Measurements from ENCODE around the gene PLCD1. TPM values are rescaled to one million over a fixed set of nuclear protein-coding genes. Genes with fewer than 3 reads are reported as not detected.
"Not testable (repeated sequence)": the region's sequence is repeated elsewhere in the genome, so short reads cannot be mapped to it uniquely, and the experiment has no call there.

PLCD1 gene
- total and polyA plus RNA-seq, 2 experiments from 2014 or later, result 18.8 to 21.4 TPM

DNA sequence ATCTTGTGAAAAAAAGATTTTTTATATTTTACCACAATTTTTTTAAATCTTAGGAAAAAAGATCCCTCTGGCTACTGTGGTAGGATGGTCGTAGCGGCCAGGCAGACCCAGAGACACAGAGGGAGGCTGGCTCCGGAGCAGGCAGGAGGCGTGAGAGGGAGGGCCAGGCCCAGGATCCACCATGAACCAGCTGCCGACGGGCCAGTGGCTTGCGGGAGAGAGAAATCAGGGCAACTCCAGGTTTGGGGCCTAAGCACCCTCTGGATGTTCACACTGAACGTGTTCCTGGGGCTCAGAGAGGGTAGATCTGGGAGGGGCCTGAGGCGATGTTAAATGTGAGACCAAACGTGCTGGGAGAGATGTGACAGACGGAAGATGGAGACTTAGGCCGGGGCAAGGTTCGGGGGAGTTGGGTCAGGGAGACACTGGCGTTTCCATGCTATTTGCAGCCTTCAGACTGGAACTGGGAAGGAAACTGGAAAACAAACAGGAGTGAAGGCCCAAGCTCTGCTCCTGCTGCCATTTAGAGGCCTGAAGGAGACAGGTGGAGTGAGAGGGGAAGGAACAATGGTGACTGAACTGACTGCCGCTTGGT lies 40.4 kb downstream of the PLCD1 start:
- TF ChIP-seq EZH2phosphoT487 (IDR thresholded peaks at IDR 0.05; ENCODE audit: insufficient read depth, low read depth), result no peak
- TF ChIP-seq EZH2 (IDR thresholded peaks at IDR 0.05; ENCODE audit: insufficient read depth, poor library complexity, severe bottlenecking), result no peak
- H3K27me3 ChIP-seq (replicated peaks; ENCODE audit: insufficient read depth), result no peaks in the 10 kb centered on the region
- no peak overlapping the region for H3K27ac ChIP-seq
- H3K79me2 ChIP-seq (ENCODE audit: insufficient read depth), result no peaks in the 10 kb centered on the region
- no peak overlapping the region for H3K9ac ChIP-seq
- H2AFZ ChIP-seq, result no peak overlapping the region
- whole genome bisulfite sequencing, 2 experiments (ENCODE audit: low coverage in 1 of 2, low lambda C conversion rate in 2 of 2, missing lambda C conversion rate in 2 of 2), result 83 to 91% methylated on average over 15 of the region's 15 CpGs
- H3K9me3 ChIP-seq (ENCODE audit: low read depth), result no peaks in the 10 kb centered on the region
- no peaks in the 10 kb centered on the region for H3K36me3 ChIP-seq (ENCODE audit: low read depth)
- H4K20me1 ChIP-seq (ENCODE audit: insufficient read depth), result no peaks in the 10 kb centered on the region
- no peak for DNase-seq
- no peak overlapping the region for H3K4me2 ChIP-seq (ENCODE audit: unreplicated experiment)
- no peak overlapping the region for H3K4me3 ChIP-seq
- 0 out of 2 replicates have a peak, but pooled peaks cover 3% of the 10 kb centered on the region for H3K4me1 ChIP-seq (ENCODE audit: insufficient read depth)
- in situ Hi-C loops (cut with MboI), result no loop called here
- peaks cover 9% of the 10 kb centered on the region; the same call in 1 of the 2 replicates for H3F3A ChIP-seq (ENCODE audit: insufficient read depth)
- H3K9me2 ChIP-seq (ENCODE audit: insufficient read depth), result no peaks in the 10 kb centered on the region

DNA sequence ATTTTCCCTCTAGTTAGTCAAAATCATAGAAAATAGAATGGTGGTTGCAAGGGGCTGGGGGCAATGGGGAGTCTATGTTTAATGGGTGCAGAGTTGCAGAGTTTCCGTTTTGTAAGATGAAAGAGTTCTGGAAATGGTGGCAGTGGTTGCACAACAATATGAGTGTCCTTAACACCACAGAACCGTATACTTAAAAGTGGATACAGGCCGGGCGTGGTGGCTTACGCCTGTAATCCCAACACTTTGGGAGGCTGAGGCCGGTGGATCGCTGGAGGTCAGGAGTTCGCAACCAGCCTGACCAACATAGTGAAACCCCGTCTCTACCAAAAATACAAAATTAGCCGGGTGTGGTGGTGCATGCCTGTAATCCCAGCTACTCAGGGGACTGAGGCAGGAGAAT lies 41.1 kb downstream of the PLCD1 start:
- H3K4me1 ChIP-seq (ENCODE audit: insufficient read depth); H3K27ac ChIP-seq; H3K4me2 ChIP-seq (ENCODE audit: unreplicated experiment); DNase-seq; H3K4me3 ChIP-seq; H3K79me2 ChIP-seq (ENCODE audit: insufficient read depth); H3K9me2 ChIP-seq (ENCODE audit: insufficient read depth); H2AFZ ChIP-seq; in situ Hi-C loops (cut with MboI); H3K36me3 ChIP-seq (ENCODE audit: low read depth); H3K27me3 ChIP-seq (replicated peaks; ENCODE audit: insufficient read depth); H4K20me1 ChIP-seq (ENCODE audit: insufficient read depth); H3K9me3 ChIP-seq (ENCODE audit: low read depth); H3F3A ChIP-seq (ENCODE audit: insufficient read depth); H3K9ac ChIP-seq: not testable (repeated sequence)
- 90 to 91% methylated on average over 7 to 10 of the region's 10 CpGs for WGBS, 2 experiments (ENCODE audit: low coverage in 1 of 2, low lambda C conversion rate in 2 of 2, missing lambda C conversion rate in 2 of 2)

DNA sequence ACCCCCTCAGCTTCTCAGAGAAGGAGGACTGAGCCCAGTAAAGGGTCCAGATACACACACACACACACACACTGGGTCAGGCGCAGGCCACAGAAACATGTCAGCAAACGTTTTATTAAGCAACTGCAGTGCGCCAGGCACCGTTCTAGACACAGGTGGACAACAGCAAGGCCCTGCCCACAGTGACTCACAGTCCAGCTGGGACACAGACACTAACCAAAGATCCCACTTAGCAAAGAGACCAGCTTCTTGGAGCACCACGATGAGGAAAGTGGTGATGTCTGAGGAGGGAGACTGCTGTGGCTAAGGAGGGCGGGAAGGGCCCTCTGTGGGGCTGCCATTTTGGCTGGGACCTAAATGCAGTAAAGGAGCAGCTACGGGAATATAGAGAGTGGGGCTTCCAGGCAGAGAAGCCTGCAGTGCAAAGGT lies 41.7 kb downstream of the PLCD1 start:
- H3K27me3 ChIP-seq (replicated peaks; ENCODE audit: insufficient read depth), result no peaks in the 10 kb centered on the region
- TF ChIP-seq EZH2phosphoT487 (IDR thresholded peaks at IDR 0.05; ENCODE audit: insufficient read depth, low read depth), result no peak
- no peak for TF ChIP-seq EZH2 (IDR thresholded peaks at IDR 0.05; ENCODE audit: insufficient read depth, poor library complexity, severe bottlenecking)
- H3K9ac ChIP-seq, result no peak overlapping the region
- H2AFZ ChIP-seq, result no peak overlapping the region
- 73 to 74% methylated on average over 7 of the region's 7 CpGs for WGBS, 2 experiments (ENCODE audit: low coverage in 1 of 2, low lambda C conversion rate in 2 of 2, missing lambda C conversion rate in 2 of 2)
- H3K9me3 ChIP-seq (ENCODE audit: low read depth), result no peaks in the 10 kb centered on the region
- H3K36me3 ChIP-seq (ENCODE audit: low read depth), result no peaks in the 10 kb centered on the region
- no peaks in the 10 kb centered on the region for H3K79me2 ChIP-seq (ENCODE audit: insufficient read depth)
- no peak overlapping the region for H3K4me3 ChIP-seq
- no peak for DNase-seq
- H3K4me2 ChIP-seq (ENCODE audit: unreplicated experiment), result no peak overlapping the region
- H3K4me1 ChIP-seq (ENCODE audit: insufficient read depth), result no peaks in the 10 kb centered on the region
- no peaks in the 10 kb centered on the region for H3K9me2 ChIP-seq (ENCODE audit: insufficient read depth)
- no peaks in the 10 kb centered on the region for H3F3A ChIP-seq (ENCODE audit: insufficient read depth)
- no peaks in the 10 kb centered on the region for H4K20me1 ChIP-seq (ENCODE audit: insufficient read depth)
- in situ Hi-C loops (cut with MboI), result no loop called here
- H3K27ac ChIP-seq, result no peak overlapping the region

DNA sequence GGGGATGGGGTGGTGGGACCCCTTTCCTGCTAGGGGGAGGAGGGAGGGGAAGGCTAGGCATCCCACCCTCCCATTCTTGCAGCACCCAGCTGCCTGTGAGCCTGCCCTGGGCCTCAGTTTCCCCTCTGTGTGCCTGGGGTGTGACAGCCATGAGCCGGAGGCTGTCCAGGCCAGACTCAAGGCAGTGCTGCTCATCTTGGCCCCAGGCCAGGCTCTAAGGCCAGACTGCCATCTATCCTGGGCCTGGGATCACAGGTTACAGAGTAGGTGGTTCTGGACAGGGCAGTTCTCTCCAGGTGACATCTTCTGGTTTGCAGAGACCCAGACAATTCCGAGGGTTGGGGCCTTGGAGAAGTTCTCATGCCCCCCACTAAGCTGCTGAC lies 42.1 kb downstream of the PLCD1 start:
- no peak for DNase-seq
- no peak overlapping the region for H3K9ac ChIP-seq
- no peak overlapping the region for H3K27ac ChIP-seq
- H3F3A ChIP-seq (ENCODE audit: insufficient read depth), result no peaks in the 10 kb centered on the region
- no peaks in the 10 kb centered on the region for H3K9me2 ChIP-seq (ENCODE audit: insufficient read depth)
- H3K36me3 ChIP-seq (ENCODE audit: low read depth), result no peaks in the 10 kb centered on the region
- H3K4me3 ChIP-seq, result no peak overlapping the region
- no peaks in the 10 kb centered on the region for H3K4me1 ChIP-seq (ENCODE audit: insufficient read depth)
- TF ChIP-seq EZH2phosphoT487 (IDR thresholded peaks at IDR 0.05; ENCODE audit: insufficient read depth, low read depth) (no peak), EZH2 (IDR thresholded peaks at IDR 0.05; ENCODE audit: insufficient read depth, poor library complexity, severe bottlenecking) (no peak)
- WGBS, 2 experiments (ENCODE audit: low coverage in 1 of 2, low lambda C conversion rate in 2 of 2, missing lambda C conversion rate in 2 of 2), result 72 to 90% methylated on average over 2 of the region's 2 CpGs
- H2AFZ ChIP-seq, result no peak overlapping the region
- no peaks in the 10 kb centered on the region for H3K9me3 ChIP-seq (ENCODE audit: low read depth)
- no peaks in the 10 kb centered on the region for H3K27me3 ChIP-seq (replicated peaks; ENCODE audit: insufficient read depth)
- H3K4me2 ChIP-seq (ENCODE audit: unreplicated experiment), result no peak overlapping the region
- in situ Hi-C loops (cut with MboI), result no loop called here
- no peaks in the 10 kb centered on the region for H4K20me1 ChIP-seq (ENCODE audit: insufficient read depth)
- no peaks in the 10 kb centered on the region for H3K79me2 ChIP-seq (ENCODE audit: insufficient read depth)

Measured in GM23248 (cell line).